SIG-M5 treated with dmso at 0.1 percent for 504 hours (cell line): Measurements from ENCODE around the gene MAFF.
"Not testable (repeated sequence)": the region's sequence is repeated elsewhere in the genome, so short reads cannot be mapped to it uniquely, and the experiment has no call there.

Source experiments
- DNase-seq: peaks from one replicate; lab custom pipeline; 2025; ENCODE audit not compliant: unreplicated experiment; lab: John Stamatoyannopoulos, UW

The MAFF gene

GRCh38 chr22:38177044-38177443 lies 24.8 kb upstream of the MAFF start:
- DNase-seq: no peak

- not testable (repeated sequence) for DNase-seq
Measured at GRCh38 chr22:38177571-38177925, 24.2 kb upstream of the MAFF start.

GRCh38 chr22:38177926-38178604 lies 23.7 kb upstream of the MAFF start:
- peak; percentile 46 for DNase-seq

- not testable (repeated sequence) for DNase-seq
Measured at GRCh38 chr22:38178605-38178937, 23.2 kb upstream of the MAFF start.

- peak; percentile 12 for DNase-seq
Measured at GRCh38 chr22:38180841-38181452, 20.8 kb upstream of the MAFF start.

GRCh38 chr22:38181453-38182200 lies 20.2 kb upstream of the MAFF start, which contains the start of gene PLA2G6:
TSS of gene PLA2G6 (minus strand) at chr22:38181830. CDS start at chr22:38169426, 12,404 bp downstream.
- DNase-seq: peak; percentile 97

GRCh38 chr22:38184788-38185187 lies 17.0 kb upstream of the MAFF start:
- DNase-seq: no peak

- no peak for DNase-seq
Measured at GRCh38 chr22:38186429-38186828, 15.4 kb upstream of the MAFF start.

- DNase-seq: no peak
Measured at GRCh38 chr22:38187413-38188212, 14.2 kb upstream of the MAFF start.

- DNase-seq: no peak
Measured at GRCh38 chr22:38189104-38189503, 12.7 kb upstream of the MAFF start.

GRCh38 chr22:38190581-38190980 lies 11.2 kb upstream of the MAFF start:
- DNase-seq: no peak

- DNase-seq: no peak
Measured at GRCh38 chr22:38191055-38191454, 10.7 kb upstream of the MAFF start.

- no peak for DNase-seq
Measured at GRCh38 chr22:38191731-38192474, 9.9 kb upstream of the MAFF start.

GRCh38 chr22:38192475-38192863 lies 9.3 kb upstream of the MAFF start:
- DNase-seq: no peak

GRCh38 chr22:38193580-38193979 lies 8.2 kb upstream of the MAFF start:
- peak; percentile 70 for DNase-seq

- no peak for DNase-seq
Measured at GRCh38 chr22:38196791-38197419, 4.9 kb upstream of the MAFF start.

- no peak for DNase-seq
Measured at GRCh38 chr22:38199826-38200559, 1.8 kb upstream of the MAFF start.

- no peak for DNase-seq
Measured at GRCh38 chr22:38201371-38201710, 453 bp upstream of the MAFF start.

- peak; percentile 32 for DNase-seq
Measured at GRCh38 chr22:38202437-38203089, 769 bp downstream of the MAFF start.
